ENCODE results near the gene ZNF440.

DNA sequence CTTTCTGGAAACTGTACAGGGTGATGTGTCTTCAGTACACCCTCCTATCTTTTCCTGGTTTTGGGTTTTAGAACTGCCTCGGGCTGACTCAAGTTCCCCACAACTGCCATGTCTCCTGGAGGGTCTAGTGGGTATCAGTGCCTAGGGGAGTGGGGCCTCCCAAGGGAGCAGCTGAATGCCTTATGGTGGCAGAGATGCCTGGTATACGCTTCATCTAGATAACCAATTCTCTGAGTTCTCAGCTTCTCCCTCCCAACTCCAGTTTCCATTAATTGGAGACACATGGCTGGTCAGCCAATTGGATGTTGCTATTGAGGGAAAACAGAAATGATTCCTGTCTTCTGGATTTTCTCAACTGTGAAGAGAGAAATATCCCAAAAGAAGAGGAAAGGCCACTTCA lies 47.2 kb downstream of the ZNF440 start:
- TF ChIP-seq POLR2AphosphoS5 (IDR thresholded peaks at IDR 0.05; ENCODE audit: low read depth, low read length) (no peak), TAF1 (IDR thresholded peaks at IDR 0.05; ENCODE audit: borderline replicate concordance, insufficient read depth, low read length) (no peak)
